ENCODE data around the gene WAPL.
"Not testable (repeated sequence)": the region's sequence is repeated elsewhere in the genome, so short reads cannot be mapped to it uniquely, and the experiment has no call there.

Gene WAPL

GRCh38 chr10:86411281-86411841, 110.2 kb downstream of the WAPL start:
- peak; percentile 95 to 98 for DNase-seq

- no peak for DNase-seq
Observed at GRCh38 chr10:86410542-86411124, 111.0 kb downstream of the WAPL start.

- no peak for DNase-seq
Observed at GRCh38 chr10:86409183-86409582, 112.4 kb downstream of the WAPL start.

GRCh38 chr10:86403183-86403797, 118.3 kb downstream of the WAPL start:
- no peak for DNase-seq

- DNase-seq = no peak
Observed at GRCh38 chr10:86402283-86402941, 119.2 kb downstream of the WAPL start.

- no peak for DNase-seq
Observed at GRCh38 chr10:86401588-86402282, 119.9 kb downstream of the WAPL start.

- no peak for DNase-seq
Observed at GRCh38 chr10:86400705-86401587, 120.6 kb downstream of the WAPL start.

GRCh38 chr10:86399879-86400704, 121.5 kb downstream of the WAPL start:
- DNase-seq = peak; percentile 96

- DNase-seq = no peak
Observed at GRCh38 chr10:86399514-86399878, 122.1 kb downstream of the WAPL start.

GRCh38 chr10:86397120-86397519, 124.5 kb downstream of the WAPL start:
- no peak for DNase-seq

GRCh38 chr10:86393862-86394455, 127.6 kb downstream of the WAPL start:
- DNase-seq = no peak

- DNase-seq = no peak
Observed at GRCh38 chr10:86393362-86393761, 128.2 kb downstream of the WAPL start.

- DNase-seq = no peak
Observed at GRCh38 chr10:86392723-86393094, 128.9 kb downstream of the WAPL start.

GRCh38 chr10:86391986-86392722, 129.4 kb downstream of the WAPL start:
- no peak for DNase-seq

- no peak for DNase-seq
Observed at GRCh38 chr10:86391236-86391840, 130.3 kb downstream of the WAPL start.

- no peak for DNase-seq
Observed at GRCh38 chr10:86390337-86391120, 131.1 kb downstream of the WAPL start.

- DNase-seq = no peak
Observed at GRCh38 chr10:86389441-86390193, 132.0 kb downstream of the WAPL start.

GRCh38 chr10:86389109-86389440, 132.5 kb downstream of the WAPL start:
- not testable (repeated sequence) for DNase-seq

Measured in Kasumi-1 (cell line).